HG02938 (cell line): ENCODE measurements around the gene ZNF230.

ENCODE experiments used
- ATAC-seq: cut with Tn5 transposase; IDR thresholded peaks from one replicate; pipeline ENCODE4 v1.9.1; 2021; ENCODE audit warnings: mild to moderate bottlenecking, moderate library complexity; ENCODE audit not compliant: unreplicated experiment

Gene ZNF230

GRCh38 chr19:44002566-44003460, at the start of gene ZNF230:
ZNF230 (plus strand) TSS chr19:44002957; CDS start chr19:44007079, 4,122 bp downstream.
- peak; percentile 89 for ATAC-seq

GRCh38 chr19:43956827-43957226, 45.9 kb upstream of the ZNF230 start:
- no peak for ATAC-seq

- ATAC-seq, result no peak
These were observed 44.9 kb upstream of the ZNF230 start for GRCh38 chr19:43957891-43958290.

GRCh38 chr19:43960411-43960810, 42.3 kb upstream of the ZNF230 start:
- no peak for ATAC-seq

- no peak for ATAC-seq
These were observed 36.6 kb upstream of the ZNF230 start for GRCh38 chr19:43966079-43966694.

GRCh38 chr19:43976732-43977131, 26.0 kb upstream of the ZNF230 start:
- no peak for ATAC-seq

GRCh38 chr19:43983544-43983911, 19.2 kb upstream of the ZNF230 start:
- ATAC-seq, result no peak

GRCh38 chr19:43983912-43984686, 18.7 kb upstream of the ZNF230 start, which contains the start of gene ZNF155:
ZNF155 (plus strand) TSS chr19:43984188; CDS start chr19:43988544, 4,356 bp downstream.
- ATAC-seq, result peak; percentile 79

- ATAC-seq, result no peak
These were observed 18.1 kb upstream of the ZNF230 start for GRCh38 chr19:43984687-43985000.

- no peak for ATAC-seq
These were observed 5.0 kb upstream of the ZNF230 start for GRCh38 chr19:43997631-43998290.

- no peak for ATAC-seq
These were observed 568 bp upstream of the ZNF230 start for GRCh38 chr19:44002212-44002565.

- ATAC-seq, result no peak
These were observed 778 bp downstream of the ZNF230 start for GRCh38 chr19:44003461-44004009.

GRCh38 chr19:44005973-44006372, 3.2 kb downstream of the ZNF230 start:
- no peak for ATAC-seq

- no peak for ATAC-seq
These were observed 4.7 kb downstream of the ZNF230 start for GRCh38 chr19:44007473-44007872.

- no peak for ATAC-seq
These were observed 7.7 kb downstream of the ZNF230 start for GRCh38 chr19:44010468-44010867.

GRCh38 chr19:44019498-44019897, 16.7 kb downstream of the ZNF230 start:
- ATAC-seq, result no peak

- no peak for ATAC-seq
These were observed 18.5 kb downstream of the ZNF230 start for GRCh38 chr19:44021221-44021620.

- ATAC-seq, result no peak
These were observed 22.1 kb downstream of the ZNF230 start for GRCh38 chr19:44024900-44025216.

- peak; percentile 90 for ATAC-seq
These were observed 22.6 kb downstream of the ZNF230 start, which contains the start of gene ZNF222 for GRCh38 chr19:44025217-44025936. ZNF222 (plus strand) TSS chr19:44025379; CDS start chr19:44025437, 58 bp downstream.

GRCh38 chr19:44026622-44027021, 23.9 kb downstream of the ZNF230 start:
- no peak for ATAC-seq
